Head of caudate nucleus (tissue), 42 donors: ENCODE measurements around the gene ARHGEF3.
"Not testable (repeated sequence)": the region's sequence is repeated elsewhere in the genome, so short reads cannot be mapped to it uniquely, and the experiment has no call there.

Source experiments
- DNase-seq, 42 donors: peaks; one replicate each; pipeline versions ENCODE4 v3.0.0 to v3.0.0-alpha.2; 2020 to 2021; ENCODE audit warnings: mixed read lengths in 7 of 42
- intact Hi-C: fragments of 100-400 bp; cut with DNase I; formaldehyde crosslinking; loops from one replicate; pipeline ENCODE4 v1.15.0; 2022

Gene ARHGEF3

GRCh38 chr3:56754741-56755417 is 46.9 kb downstream of the ARHGEF3 start:
- intact Hi-C loops, result no loop called here
- DNase-seq, result no peak

GRCh38 chr3:56753206-56753820 is 48.4 kb downstream of the ARHGEF3 start:
- DNase-seq, result no peak
- intact Hi-C loops, result no loop called here

- no peak for DNase-seq
- intact Hi-C loops, result no loop called here
These were observed 50.6 kb downstream of the ARHGEF3 start for GRCh38 chr3:56751056-56751707.

- intact Hi-C loops, result no loop called here
These were observed 53.0 kb downstream of the ARHGEF3 start for GRCh38 chr3:56748663-56749231.

GRCh38 chr3:56747150-56747549 is 54.6 kb downstream of the ARHGEF3 start:
- DNase-seq, result no peak
- intact Hi-C loops, result no loop called here

More at GRCh38 chr3:56748663-56749231, 53.0 kb downstream of the ARHGEF3 start:
- DNase-seq, result peak in 3 of 42 donors; percentile 22 to 63 (median 25)

- intact Hi-C loops, result no loop called here
- no peak for DNase-seq
These were observed 57.7 kb downstream of the ARHGEF3 start for GRCh38 chr3:56744016-56744415.

- no peak for DNase-seq
- intact Hi-C loops, result no loop called here
These were observed 58.9 kb downstream of the ARHGEF3 start for GRCh38 chr3:56742887-56743286.

- DNase-seq, result no peak
These were observed 62.7 kb downstream of the ARHGEF3 start for GRCh38 chr3:56739036-56739435.

GRCh38 chr3:56737006-56737405 is 64.7 kb downstream of the ARHGEF3 start:
- intact Hi-C loops, result no loop called here
- peak in 20 of 42 donors; percentile 5 to 81 (median 32) for DNase-seq

More at GRCh38 chr3:56739036-56739435, 62.7 kb downstream of the ARHGEF3 start:
- intact Hi-C loops, result no loop called here

- no peak for DNase-seq
- intact Hi-C loops, result no loop called here
These were observed 69.6 kb downstream of the ARHGEF3 start for GRCh38 chr3:56732109-56732508.

- DNase-seq, result no peak
- intact Hi-C loops, result no loop called here
These were observed 76.6 kb downstream of the ARHGEF3 start for GRCh38 chr3:56725175-56725574.

- intact Hi-C loops, result no loop called here
- DNase-seq, result no peak
These were observed 77.1 kb downstream of the ARHGEF3 start for GRCh38 chr3:56724676-56725075.

- intact Hi-C loops, result no loop called here
- DNase-seq, result no peak
These were observed 80.9 kb downstream of the ARHGEF3 start for GRCh38 chr3:56720849-56721248.

- intact Hi-C loops, DNase-seq: not testable (repeated sequence)
These were observed 82.9 kb downstream of the ARHGEF3 start for GRCh38 chr3:56718809-56719208.

- DNase-seq, result no peak
- intact Hi-C loops, result no loop called here
These were observed 90.4 kb downstream of the ARHGEF3 start for GRCh38 chr3:56711344-56711743.

GRCh38 chr3:56707412-56707811 is 94.3 kb downstream of the ARHGEF3 start:
- peak in 1 of 42 donors; percentile 6 for DNase-seq
- intact Hi-C loops, result not testable (repeated sequence)

- intact Hi-C loops, result no loop called here
- no peak for DNase-seq
These were observed 95.1 kb downstream of the ARHGEF3 start for GRCh38 chr3:56706629-56707028.

GRCh38 chr3:56704706-56705105 is 97.0 kb downstream of the ARHGEF3 start:
- intact Hi-C loops, result loop anchor here (5.0 kb wide), 1 partner anchor 98 kb away; the partner anchor contains the start of gene ARHGEF3

GRCh38 chr3:56702490-56703315 is 99.0 kb downstream of the ARHGEF3 start:
- peak in 31 of 42 donors; percentile 17 to 87 (median 54) for DNase-seq
- intact Hi-C loops, result loop anchor here (2.0 to 5.0 kb wide), 2 partner anchors 100 to 286 kb away; partner anchors contain the start of gene ARHGEF3

More at GRCh38 chr3:56704706-56705105, 97.0 kb downstream of the ARHGEF3 start:
- no peak for DNase-seq
